NCI-H69 (cell line): ENCODE results near the gene MAN2A2.

Experiments
- DNase-seq: peaks from one replicate; lab custom pipeline; 2025; lab: John Stamatoyannopoulos, UW

The MAN2A2 gene

DNA sequence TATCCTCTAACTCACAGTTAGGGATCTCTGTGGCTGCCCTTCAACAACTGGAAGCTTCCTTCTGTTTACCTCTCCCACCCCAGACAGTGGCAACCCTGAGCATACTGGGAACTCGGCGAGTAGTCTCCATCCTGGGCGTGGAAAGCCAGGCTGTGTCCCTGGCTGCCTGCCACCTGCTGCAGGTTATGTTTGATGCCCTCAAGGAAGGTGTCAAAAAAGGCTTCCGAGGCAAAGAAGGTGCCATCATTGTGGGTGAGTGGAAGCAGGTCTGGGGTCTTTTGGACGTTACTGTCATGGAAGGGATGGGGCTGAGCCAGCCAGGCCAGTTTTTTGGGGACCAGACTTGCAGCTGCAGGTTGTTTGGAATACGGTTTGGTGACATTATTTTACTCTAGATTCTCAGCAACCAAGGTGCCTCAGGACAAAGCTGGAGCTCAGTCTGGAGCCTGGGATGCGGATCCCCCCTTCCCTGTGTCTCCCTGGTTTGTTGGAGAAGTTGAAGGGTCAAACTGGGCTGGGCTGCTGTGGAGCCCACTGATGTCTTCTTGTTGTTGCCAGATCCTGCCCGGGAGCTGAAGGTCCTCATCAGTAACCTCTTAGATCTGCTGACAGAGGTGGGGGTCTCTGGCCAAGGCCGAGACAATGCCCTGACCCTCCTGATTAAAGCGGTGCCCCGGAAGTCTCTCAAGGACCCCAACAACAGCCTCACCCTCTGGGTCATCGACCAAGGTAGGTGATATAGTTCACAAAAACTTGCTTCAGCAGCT, 39.4 kb downstream of the MAN2A2 start:
- no peak for DNase-seq

DNA sequence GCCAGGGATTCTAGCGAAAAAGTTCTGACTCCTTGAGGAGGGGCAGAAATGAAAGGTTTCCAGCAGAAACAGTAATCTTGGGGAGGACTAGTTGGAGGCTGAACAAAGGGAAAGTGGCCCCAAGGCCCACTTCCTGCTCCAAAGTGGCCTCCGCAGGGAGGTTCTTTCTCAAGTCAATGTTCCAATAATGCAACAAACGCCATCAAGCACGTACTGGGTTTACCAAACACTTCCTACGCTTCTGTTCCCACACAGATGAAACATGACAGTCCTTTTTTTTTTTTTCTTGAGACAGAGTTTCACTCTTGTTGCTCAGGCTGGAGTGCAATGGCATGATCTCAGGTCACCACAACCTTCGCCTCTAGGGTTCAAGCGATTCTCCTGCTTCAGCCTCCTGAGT, 42.0 kb downstream of the MAN2A2 start:
- no peak for DNase-seq

GRCh38 chr15:90946538-90946937, 43.4 kb downstream of the MAN2A2 start:
- DNase-seq, result no peak

- DNase-seq, result no peak
These were observed 44.0 kb downstream of the MAN2A2 start for GRCh38 chr15:90946941-90947576.

DNA sequence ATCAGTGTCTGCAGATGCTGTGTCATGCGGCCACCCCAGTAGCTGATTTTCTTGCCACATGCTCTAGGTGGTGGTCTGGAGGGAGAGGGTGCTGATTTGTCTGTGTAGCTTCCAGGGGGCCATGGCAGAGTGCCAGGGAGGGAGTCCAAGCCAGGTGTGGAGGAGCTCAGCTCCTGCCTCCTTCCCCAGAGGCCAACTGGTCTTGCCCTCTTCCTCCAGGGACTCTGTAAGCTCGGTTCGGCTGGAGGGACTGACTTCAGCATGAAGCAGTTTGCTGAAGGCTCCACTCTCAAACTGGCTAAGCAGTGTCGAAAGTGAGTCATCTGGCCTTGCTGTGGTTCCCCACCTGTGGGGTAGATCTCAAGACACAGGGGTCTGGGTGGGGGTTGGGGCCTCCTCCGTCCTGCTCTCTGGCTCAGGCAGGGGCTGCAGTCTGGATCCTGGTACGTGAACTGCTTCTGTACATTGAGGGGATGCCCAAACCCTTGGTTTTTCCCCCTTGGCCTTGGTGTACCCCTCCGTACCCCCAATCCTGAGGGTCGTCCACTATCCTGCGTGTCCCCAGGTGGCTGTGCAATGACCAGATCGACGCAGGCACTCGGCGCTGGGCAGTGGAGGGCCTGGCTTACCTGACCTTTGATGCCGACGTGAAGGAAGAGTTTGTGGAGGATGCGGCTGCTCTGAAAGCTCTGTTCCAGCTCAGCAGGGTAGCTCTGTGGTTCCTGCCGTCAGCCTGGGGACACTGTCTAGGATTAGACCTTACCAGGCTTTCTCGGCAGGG, 44.7 kb downstream of the MAN2A2 start:
- peak; percentile 15 for DNase-seq

DNA sequence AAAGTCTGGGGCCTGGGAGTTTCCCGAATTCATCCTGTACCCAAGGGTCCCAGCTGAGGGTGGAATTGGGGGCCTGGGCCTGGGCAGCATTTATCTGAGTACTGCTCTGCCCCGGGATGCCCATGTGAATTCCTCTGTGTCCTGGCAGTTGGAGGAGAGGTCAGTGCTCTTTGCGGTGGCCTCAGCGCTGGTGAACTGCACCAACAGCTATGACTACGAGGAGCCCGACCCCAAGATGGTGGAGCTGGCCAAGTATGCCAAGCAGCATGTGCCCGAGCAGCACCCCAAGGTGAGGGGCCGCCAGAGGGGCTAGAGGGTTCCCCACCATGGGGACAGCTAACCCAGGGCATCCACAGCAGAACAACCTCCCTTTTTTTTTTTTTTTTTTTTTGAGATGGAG, 45.4 kb downstream of the MAN2A2 start:
- DNase-seq, result no peak

DNA sequence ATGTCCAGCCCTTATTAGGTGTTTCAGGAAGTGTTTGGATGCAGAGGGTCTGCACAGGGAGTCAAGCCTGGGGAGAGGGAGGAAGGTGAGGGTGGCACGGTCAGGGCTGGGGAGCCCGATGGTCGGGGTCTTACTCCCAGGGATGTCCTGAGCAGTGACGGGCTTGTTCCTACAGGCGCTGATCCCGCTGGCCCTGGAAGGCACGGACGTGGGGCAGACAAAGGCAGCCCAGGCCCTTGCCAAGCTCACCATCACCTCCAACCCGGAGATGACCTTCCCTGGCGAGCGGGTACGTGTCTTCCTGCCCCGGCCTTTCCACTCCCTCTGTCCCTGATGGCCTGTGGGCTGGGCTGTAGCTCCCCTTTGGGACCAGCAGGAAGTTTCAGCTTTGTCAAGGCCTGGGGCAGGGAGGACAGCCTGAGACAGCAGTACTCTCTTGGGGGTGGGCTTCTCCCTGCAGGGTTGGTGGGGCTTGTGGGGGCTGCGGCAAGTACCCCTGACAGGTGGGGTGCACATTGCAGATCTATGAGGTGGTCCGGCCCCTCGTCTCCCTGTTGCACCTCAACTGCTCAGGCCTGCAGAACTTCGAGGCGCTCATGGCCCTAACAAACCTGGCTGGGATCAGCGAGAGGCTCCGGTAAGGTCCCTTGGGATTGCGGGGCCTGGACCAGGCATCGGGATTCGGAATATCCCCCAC, 47.0 kb downstream of the MAN2A2 start:
- DNase-seq, result no peak

GRCh38 chr15:90950676-90951075, 47.6 kb downstream of the MAN2A2 start:
- no peak for DNase-seq

GRCh38 chr15:90952901-90953677, 50.0 kb downstream of the MAN2A2 start:
- no peak for DNase-seq

DNA sequence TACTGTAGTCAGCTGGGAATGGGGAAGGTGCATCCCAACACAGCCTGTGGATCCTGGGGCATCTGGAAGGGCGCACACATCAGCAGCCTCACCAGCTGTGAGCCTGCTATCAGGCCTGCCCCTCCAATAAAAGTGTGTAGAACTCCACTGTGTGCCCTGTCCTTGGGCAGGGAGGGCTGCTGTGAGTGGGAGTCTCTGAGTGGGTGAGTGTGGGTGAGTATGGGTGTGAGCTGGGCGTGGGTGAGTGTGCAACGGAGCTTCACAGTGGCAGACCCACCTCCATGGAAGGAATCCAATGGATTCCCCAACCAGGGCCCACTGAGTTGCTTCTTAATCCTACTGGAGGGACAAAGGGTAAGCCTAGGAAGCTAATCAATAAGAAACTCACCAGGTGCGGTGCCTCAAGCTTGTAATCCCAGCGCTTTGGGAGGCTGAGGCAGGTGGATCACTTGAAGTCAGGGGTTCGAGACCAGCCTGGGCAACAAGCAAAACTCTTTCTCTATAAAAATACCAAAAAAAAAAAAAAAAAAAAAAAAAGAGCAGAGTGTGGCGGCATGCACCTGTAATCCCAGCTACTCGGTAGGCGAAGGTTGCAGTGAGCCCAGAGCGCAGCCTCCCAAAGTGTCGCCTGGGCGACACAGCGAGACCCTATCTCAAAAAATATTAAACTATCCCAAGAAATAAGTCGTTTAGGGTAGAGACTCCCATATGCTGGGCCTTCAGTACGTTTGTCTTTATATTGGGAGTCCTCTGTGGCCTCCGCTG, 51.0 kb downstream of the MAN2A2 start:
- no peak for DNase-seq

GRCh38 chr15:90954712-90955623, 51.9 kb downstream of the MAN2A2 start, which contains the start of gene RCCD1:
Gene RCCD1 (plus strand): TSS chr15:90954884. CDS start chr15:90956735, 1,851 bp downstream.
- DNase-seq, result no peak

- DNase-seq, result peak; percentile 89
These were observed 52.6 kb downstream of the MAN2A2 start for GRCh38 chr15:90955624-90956273.

GRCh38 chr15:90956274-90957030, 53.4 kb downstream of the MAN2A2 start:
- no peak for DNase-seq

DNA sequence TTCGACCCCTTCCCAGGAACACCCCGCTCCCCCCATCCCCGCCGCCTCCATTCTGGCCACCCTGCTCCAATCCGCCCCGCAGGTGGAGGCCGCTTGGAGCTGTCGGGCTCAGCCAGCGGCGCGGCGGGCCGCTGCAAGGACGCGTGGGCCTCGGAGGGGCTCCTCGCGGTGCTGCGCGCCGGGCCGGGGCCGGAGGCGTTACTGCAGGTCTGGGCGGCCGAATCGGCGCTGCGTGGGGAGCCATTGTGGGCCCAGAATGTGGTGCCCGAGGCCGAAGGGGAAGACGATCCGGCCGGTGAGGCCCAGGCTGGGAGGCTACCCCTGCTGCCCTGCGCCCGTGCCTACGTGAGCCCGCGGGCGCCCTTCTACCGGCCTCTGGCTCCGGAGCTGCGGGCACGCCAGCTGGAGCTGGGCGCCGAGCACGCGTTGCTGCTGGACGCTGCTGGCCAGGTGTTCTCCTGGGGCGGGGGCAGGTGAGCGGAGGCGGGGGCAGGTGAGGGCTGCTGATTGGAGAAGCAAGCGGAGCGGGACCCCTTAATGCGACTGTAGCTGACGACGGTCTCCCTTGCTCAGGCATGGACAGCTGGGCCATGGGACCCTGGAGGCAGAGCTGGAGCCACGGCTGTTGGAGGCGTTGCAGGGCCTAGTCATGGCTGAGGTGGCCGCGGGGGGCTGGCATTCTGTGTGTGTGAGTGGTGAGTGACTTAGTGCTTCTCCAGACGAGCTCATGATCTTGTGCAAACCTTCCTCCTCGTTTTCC, 54.1 kb downstream of the MAN2A2 start:
- DNase-seq, result no peak

- peak; percentile 36 for DNase-seq
These were observed 54.7 kb downstream of the MAN2A2 start for GRCh38 chr15:90957791-90958190.

- DNase-seq, result no peak
These were observed 56.0 kb downstream of the MAN2A2 start for GRCh38 chr15:90959028-90959595.

GRCh38 chr15:90959894-90960293, 56.8 kb downstream of the MAN2A2 start:
- DNase-seq, result no peak
